Measurements from ENCODE around the gene CBFB. TPM values are rescaled to one million over a fixed set of nuclear protein-coding genes. Genes with fewer than 3 reads are reported as not detected.

Gene CBFB
- total RNA-seq, 6 donors from 2014 or later = 31.4 to 73.4 (median 54.1) TPM

- WGBS, 2 donors = 87 to 100% methylated on average over 1 to 2 of the region's 2 CpGs
- Histone ChIP-seq H3K36me3 (no peaks in the 10 kb centered on the region), H3K27ac (no peak overlapping the region), H3K27me3 (peaks cover 0 to 6% (median 1%) of the 10 kb centered on the region in 4 donors), H3K4me3 (no peak overlapping the region), H3K4me1 (peaks cover 9 to 16% (median 15%) of the 10 kb centered on the region in 4 donors), H3K9me3 (no peaks in the 10 kb centered on the region)
- DNase-seq (no peak), ATAC-seq (ENCODE audit: low FRiP score in 2 of 2) (no peak)
- TF ChIP-seq POLR2A (IDR thresholded peaks at IDR 0.05) = no peak
- no peak for TF ChIP-seq POLR2AphosphoS5 (IDR thresholded peaks at IDR 0.05)
- no peak for TF ChIP-seq CTCF (IDR thresholded peaks at IDR 0.05)
- TF ChIP-seq EP300 (IDR thresholded peaks at IDR 0.05) = no peak
Observed at GRCh38 chr16:67011274-67011673, 17.7 kb upstream of the CBFB start.

- Histone ChIP-seq H3K9me3 (no peaks in the 10 kb centered on the region), H3K27me3 (peaks cover 0 to 6% (median 1%) of the 10 kb centered on the region in 4 donors), H3K4me3 (peak overlapping the region; percentile 39 to 64 (median 56)), H3K4me1 (peaks cover 9 to 16% (median 15%) of the 10 kb centered on the region in 4 donors), H3K36me3 (no peaks in the 10 kb centered on the region), H3K27ac (peak overlapping the region in 3 of 4 donors; percentile 30 to 66 (median 50))
- WGBS, 2 donors = 16 to 23% methylated on average over 5 to 20 of the region's 21 CpGs
- ATAC-seq (ENCODE audit: low FRiP score in 2 of 2) (no peak), DNase-seq (no peak)
- no peak for TF ChIP-seq CTCF (IDR thresholded peaks at IDR 0.05)
- no peak for TF ChIP-seq POLR2AphosphoS5 (IDR thresholded peaks at IDR 0.05)
- TF ChIP-seq EP300 (IDR thresholded peaks at IDR 0.05) = no peak
- no peak for TF ChIP-seq POLR2A (IDR thresholded peaks at IDR 0.05)
Observed at GRCh38 chr16:67013233-67013822, 15.6 kb upstream of the CBFB start.

- H3K27ac ChIP-seq = peak overlapping the region; percentile 30 to 66 (median 50)
- H3K9me3 ChIP-seq = no peaks in the 10 kb centered on the region
- peaks cover 0 to 6% (median 1%) of the 10 kb centered on the region in 4 donors for H3K27me3 ChIP-seq
- H3K4me3 ChIP-seq = peak overlapping the region; percentile 39 to 64 (median 56)
- ATAC-seq (ENCODE audit: low FRiP score in 2 of 2) (peak; percentile 51 to 85), DNase-seq (peak; percentile 61 to 95)
- TF ChIP-seq CTCF (IDR thresholded peaks at IDR 0.05) = peak in 5 of 6 experiments; percentile 27 to 75 (median 50)
- TF ChIP-seq EP300 (IDR thresholded peaks at IDR 0.05) = no peak
- peak in 1 of 2 donors; percentile 32 for TF ChIP-seq POLR2AphosphoS5 (IDR thresholded peaks at IDR 0.05)
- no peak for TF ChIP-seq POLR2A (IDR thresholded peaks at IDR 0.05)
- H3K36me3 ChIP-seq = no peaks in the 10 kb centered on the region
- 2% methylated on average over 23 of the region's 70 CpGs; no CpG with 5 or more reads in 1 of the 2 donors for WGBS, 2 donors
- peaks cover 9 to 16% (median 15%) of the 10 kb centered on the region in 4 donors for H3K4me1 ChIP-seq
Observed at GRCh38 chr16:67013823-67014633, 14.9 kb upstream of the CBFB start.

- ATAC-seq (ENCODE audit: low FRiP score in 2 of 2) = no peak
- peaks cover 0 to 6% (median 1%) of the 10 kb centered on the region in 4 donors for H3K27me3 ChIP-seq
- peak overlapping the region in 3 of 4 donors; percentile 30 to 66 (median 49) for H3K27ac ChIP-seq
- TF ChIP-seq POLR2AphosphoS5 (IDR thresholded peaks at IDR 0.05) = no peak
- no peak for TF ChIP-seq POLR2A (IDR thresholded peaks at IDR 0.05)
- TF ChIP-seq CTCF (IDR thresholded peaks at IDR 0.05) = no peak
- no peak for TF ChIP-seq EP300 (IDR thresholded peaks at IDR 0.05)
- DNase-seq = no peak
- no peaks in the 10 kb centered on the region for H3K9me3 ChIP-seq
- no peaks in the 10 kb centered on the region for H3K36me3 ChIP-seq
- 62 to 66% methylated on average over 5 to 6 of the region's 6 CpGs for WGBS, 2 donors
- peaks cover 9 to 16% (median 15%) of the 10 kb centered on the region in 4 donors for H3K4me1 ChIP-seq
- H3K4me3 ChIP-seq = peak overlapping the region in 3 of 4 donors; percentile 52 to 64 (median 59)
Observed at GRCh38 chr16:67014634-67015312, 14.2 kb upstream of the CBFB start.
